ENCODE results near the gene DBNL.

Gene DBNL

GRCh38 chr7:44101303-44101965 lies 56.9 kb downstream of the DBNL start:
- no peak for DNase-seq

DNA sequence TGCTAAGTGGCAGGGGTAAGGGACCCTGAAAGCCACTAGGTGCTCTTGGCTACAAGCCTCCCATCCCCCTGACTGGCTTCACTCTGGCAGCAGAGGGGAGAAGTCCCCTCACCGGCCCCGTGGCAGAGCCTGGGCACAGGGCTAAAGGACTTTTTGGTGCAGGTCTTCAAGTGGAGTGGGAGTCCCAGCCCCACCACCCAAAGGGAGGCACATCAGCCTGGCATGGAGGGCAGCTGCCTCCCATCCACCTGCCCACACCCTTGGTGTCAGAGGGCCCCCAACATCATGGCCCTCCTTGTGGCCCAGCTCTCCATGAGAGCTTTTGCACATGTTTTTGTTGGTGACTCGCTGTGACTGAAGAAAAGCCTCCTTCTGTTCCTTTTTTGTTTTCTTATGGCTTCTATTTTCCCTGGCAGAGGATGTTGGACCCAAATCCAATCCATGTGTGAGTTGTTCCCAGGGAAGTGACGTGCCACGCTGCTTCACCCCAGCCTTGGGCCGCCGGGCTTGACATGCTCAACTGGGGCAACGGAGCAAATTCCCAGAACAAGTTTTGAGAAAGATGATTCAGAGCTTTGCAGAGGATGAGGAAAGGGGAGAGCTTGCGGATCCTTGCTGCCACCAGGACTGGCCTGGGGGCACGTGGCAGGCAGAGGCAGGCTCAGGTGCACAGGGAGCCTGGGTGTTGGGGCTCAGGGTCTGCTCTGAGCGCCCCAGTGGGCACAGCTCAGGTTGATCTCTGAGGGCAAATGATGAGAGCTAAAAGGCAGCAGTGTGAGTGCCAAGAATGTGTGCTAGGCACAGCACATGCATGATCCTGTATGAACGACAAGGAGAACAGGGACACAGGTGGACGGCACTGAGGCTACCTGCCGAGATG lies 57.7 kb downstream of the DBNL start:
- DNase-seq: peak; percentile 83

GRCh38 chr7:44102846-44103565 lies 58.5 kb downstream of the DBNL start:
- no peak for DNase-seq

- no peak for DNase-seq
Measured at GRCh38 chr7:44103566-44103922, 59.0 kb downstream of the DBNL start.

DNA sequence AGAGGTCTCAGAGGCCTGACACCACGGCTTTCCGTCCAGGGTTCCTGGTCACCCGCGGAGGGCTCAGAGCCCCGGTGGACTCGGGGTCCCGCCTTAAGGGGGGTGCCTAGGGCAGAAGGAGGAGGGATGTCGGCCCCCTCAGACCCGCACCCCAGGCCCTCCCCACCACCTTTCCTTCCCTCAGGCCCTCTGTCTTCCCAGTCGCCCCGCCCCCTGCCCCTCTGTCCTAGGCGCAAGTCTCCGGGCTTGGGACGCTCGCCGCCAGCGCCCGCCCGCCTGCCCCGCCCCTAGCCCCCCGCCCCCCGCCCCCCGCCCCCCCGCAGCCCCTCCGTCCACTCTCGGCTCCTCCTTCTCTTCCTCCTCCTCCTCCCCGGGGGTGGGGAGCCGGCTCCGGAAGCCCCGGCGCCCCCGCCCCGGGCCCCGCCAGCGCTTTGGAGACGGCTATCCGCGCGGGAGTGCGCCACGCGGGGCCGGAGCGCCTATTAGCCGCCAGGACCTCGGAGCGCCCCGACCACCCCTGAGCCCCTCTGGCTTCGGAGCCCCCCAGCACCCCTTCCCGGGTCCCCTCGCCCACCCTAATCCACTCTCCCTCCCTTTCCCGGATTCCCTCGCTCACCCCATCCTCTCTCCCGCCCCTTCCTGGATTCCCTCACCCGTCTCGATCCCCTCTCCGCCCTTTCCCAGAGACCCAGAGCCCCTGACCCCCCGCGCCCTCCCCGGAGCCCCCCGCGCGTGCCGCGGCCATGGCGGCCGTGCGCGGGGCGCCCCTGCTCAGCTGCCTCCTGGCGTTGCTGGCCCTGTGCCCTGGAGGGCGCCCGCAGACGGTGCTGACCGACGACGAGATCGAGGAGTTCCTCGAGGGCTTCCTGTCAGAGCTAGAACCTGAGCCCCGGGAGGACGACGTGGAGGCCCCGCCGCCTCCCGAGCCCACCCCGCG lies 59.7 kb downstream of the DBNL start, which contains the start of gene AEBP1:
AEBP1 (plus strand) TSS at position 423 of the 937 bp plus-strand sequence; CDS start at position 744, 321 bp downstream.
- peak; percentile 22 for DNase-seq

- DNase-seq: peak; percentile 65
Measured at GRCh38 chr7:44104860-44105771, 60.6 kb downstream of the DBNL start.

DNA sequence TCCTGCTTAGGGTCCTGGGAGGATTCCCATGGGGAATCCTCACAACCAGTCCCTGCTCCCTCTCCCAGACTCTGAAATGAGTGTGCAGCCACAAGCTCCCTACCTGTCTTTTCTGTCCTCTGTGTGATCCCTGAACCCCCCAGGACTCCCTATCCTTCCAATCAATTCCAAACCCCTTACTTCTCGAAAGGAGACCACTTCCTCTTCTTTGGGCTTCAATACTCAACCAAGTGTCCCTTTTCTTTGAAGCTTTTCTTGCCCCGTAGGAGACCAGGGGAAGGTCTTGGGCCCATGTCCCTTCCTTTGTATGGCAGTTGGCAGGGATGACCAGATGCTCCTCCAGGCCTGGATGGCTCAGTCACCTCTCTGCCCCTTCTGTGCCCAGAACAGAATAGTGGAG lies 61.3 kb downstream of the DBNL start:
- DNase-seq: no peak

GRCh38 chr7:44106311-44107065 lies 62.0 kb downstream of the DBNL start:
- no peak for DNase-seq

- DNase-seq: no peak
Measured at GRCh38 chr7:44107116-44107960, 62.8 kb downstream of the DBNL start.

- DNase-seq: no peak
Measured at GRCh38 chr7:44107961-44108767, 63.7 kb downstream of the DBNL start.

GRCh38 chr7:44108768-44109750 lies 64.6 kb downstream of the DBNL start:
- no peak for DNase-seq

GRCh38 chr7:44109991-44110390 lies 65.5 kb downstream of the DBNL start:
- no peak for DNase-seq

DNA sequence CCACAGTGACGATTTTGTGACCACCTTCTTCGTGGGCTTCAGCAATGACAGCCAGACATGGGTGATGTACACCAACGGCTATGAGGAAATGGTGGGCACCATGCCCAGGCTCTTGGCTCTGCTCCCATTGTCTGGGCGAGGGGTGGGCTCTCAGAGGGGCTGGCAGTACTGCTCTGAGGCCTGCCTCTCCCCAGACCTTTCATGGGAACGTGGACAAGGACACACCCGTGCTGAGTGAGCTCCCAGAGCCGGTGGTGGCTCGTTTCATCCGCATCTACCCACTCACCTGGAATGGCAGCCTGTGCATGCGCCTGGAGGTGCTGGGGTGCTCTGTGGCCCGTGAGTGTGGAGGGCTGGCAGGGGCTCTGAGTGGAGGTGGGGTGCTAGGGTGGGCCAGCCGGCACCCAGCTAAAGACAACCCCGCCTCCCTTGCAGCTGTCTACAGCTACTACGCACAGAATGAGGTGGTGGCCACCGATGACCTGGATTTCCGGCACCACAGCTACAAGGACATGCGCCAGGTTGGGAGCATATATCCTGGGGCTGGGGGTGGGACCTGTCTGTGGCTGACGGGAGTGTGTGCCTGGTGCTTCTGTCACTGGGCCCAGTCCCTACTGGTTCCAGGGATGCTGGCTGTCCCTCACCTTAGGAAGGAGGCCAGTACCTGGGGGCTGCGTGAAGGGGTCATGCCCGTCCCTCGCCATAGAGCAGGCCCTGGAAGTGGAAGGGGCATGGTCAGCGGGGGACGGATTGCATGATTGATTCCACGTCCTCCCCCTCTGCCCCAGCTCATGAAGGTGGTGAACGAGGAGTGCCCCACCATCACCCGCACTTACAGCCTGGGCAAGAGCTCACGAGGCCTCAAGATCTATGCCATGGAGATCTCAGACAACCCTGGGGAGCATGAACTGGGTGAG lies 66.5 kb downstream of the DBNL start:
- no peak for DNase-seq

Measured in HCEC 1CT (cell line).